Subcutaneous adipose tissue (tissue), 4 donors: ENCODE measurements around the gene DMRTC2. TPM values are rescaled to one million over a fixed set of nuclear protein-coding genes. Genes with fewer than 3 reads are reported as not detected.

Experiments
- CTCF ChIP-seq: fragments of 450-650 bp; IDR thresholded peaks from one replicate; pipeline ENCODE4 v1.5.1; 2016; ENCODE audit warnings: low read depth, mild to moderate bottlenecking, control low read depth, antibody characterized with exemption, moderate library complexity
- total RNA-seq, 4 donors: library from RNA; depleted of rRNA; stranded (reverse); fragments of >200 nt; gene quantifications; one replicate each; pipeline ENCODE4 v1.1.0, GENCODE V29; 2016

Gene DMRTC2
- total RNA-seq, 4 donors from 2014 or later = not detected

GRCh38 chr19:41887711-41888382, 43.0 kb downstream of the DMRTC2 start:
- no peak for TF ChIP-seq CTCF

- no peak for TF ChIP-seq CTCF
Measured at GRCh38 chr19:41888926-41889325, 44.1 kb downstream of the DMRTC2 start.

- TF ChIP-seq CTCF = no peak
Measured at GRCh38 chr19:41889896-41890295, 45.1 kb downstream of the DMRTC2 start.

- TF ChIP-seq CTCF = no peak
Measured at GRCh38 chr19:41890936-41891335, 46.1 kb downstream of the DMRTC2 start.

- no peak for TF ChIP-seq CTCF
Measured at GRCh38 chr19:41892173-41892902, 47.5 kb downstream of the DMRTC2 start.

GRCh38 chr19:41893899-41894298, 49.1 kb downstream of the DMRTC2 start:
- TF ChIP-seq CTCF = no peak

GRCh38 chr19:41894350-41894749, 49.5 kb downstream of the DMRTC2 start:
- TF ChIP-seq CTCF = no peak
